SK-N-SH (cell line): Measurements from ENCODE around the gene MFAP1. TPM values are rescaled to one million over a fixed set of nuclear protein-coding genes. Genes with fewer than 3 reads are reported as not detected.

Source experiments
- CTCF ChIA-PET: fragments of 300-600, 350-600 bp; formaldehyde crosslinking; extraction: SDS; loops from one replicate; lab custom pipeline; 2021; lab: Yijun Ruan, JAX
- POLR2A ChIA-PET: fragments of 350-600 bp; sonication (Branson Sonifier 250); formaldehyde crosslinking; extraction: SDS; loops from one replicate; lab custom pipeline; 2020; ENCODE audit warnings: antibody characterized with exemption, inconsistent platforms; lab: Yijun Ruan, JAX
- DNase-seq: peaks from one replicate; pipeline ENCODE4 v3.0.0; 2012
- H2AFZ ChIP-seq: fragments of 200-600 bp; sonication (generic); 2 replicates; pipeline ENCODE4 v1.8.1; 2016; ENCODE audit warnings: antibody characterized with exemption, mild to moderate bottlenecking, low read depth
- H3F3A ChIP-seq: fragments of 200-600 bp; sonication (generic); replicated peaks from 2 replicates; pipeline ENCODE3; 2016; ENCODE audit warnings: antibody characterized with exemption, mild to moderate bottlenecking; ENCODE audit not compliant: insufficient read depth
- H3K27ac ChIP-seq, 2 experiments: fragments of 200-500 bp in 1 of 2; fragments of 200-600 bp in 1 of 2; sonication (Bioruptor generic) in 1 of 2; sonication (generic), shearing (Covaris generic) in 1 of 2; 2 replicates each; pipeline versions ENCODE4 v1.5.1 to v1.6.1; 2014 to 2016; ENCODE audit warnings: low read depth in 2 of 2, inconsistent platforms in 1 of 2, low read length in 1 of 2, mild to moderate bottlenecking in 1 of 2, mixed read lengths in 1 of 2
- H3K27me3 ChIP-seq: fragments of 200-600 bp; sonication (generic), shearing (Covaris generic); 2 replicates; pipeline ENCODE4 v1.6.1; 2016; ENCODE audit warnings: mixed run types; ENCODE audit not compliant: insufficient read depth
- H3K36me3 ChIP-seq, 2 experiments: fragments of 200-500 bp in 1 of 2; fragments of 200-600 bp in 1 of 2; sonication (Bioruptor generic) in 1 of 2; sonication (generic) in 1 of 2; replicated peaks in 1 of 2; 2 replicates each; pipeline versions ENCODE3 to v1.5.1; 2014 to 2016; ENCODE audit warnings: low read length in 1 of 2, mild to moderate bottlenecking in 1 of 2; ENCODE audit not compliant: insufficient read depth in 2 of 2, control insufficient read depth in 1 of 2
- H3K4me1 ChIP-seq, 2 experiments: fragments of 200-500 bp in 1 of 2; fragments of 200-600 bp in 1 of 2; sonication (Bioruptor generic) in 1 of 2; sonication (generic), shearing (Covaris generic) in 1 of 2; 2 replicates each; pipeline versions ENCODE4 v1.5.1 to v1.6.1; 2014 to 2016; ENCODE audit warnings: low read depth in 1 of 2, low read length in 1 of 2, mixed run types in 1 of 2; ENCODE audit not compliant: insufficient read depth in 2 of 2, control insufficient read depth in 1 of 2
- H3K4me2 ChIP-seq: fragments of 200-600 bp; sonication (generic), shearing (Covaris generic); 2 replicates; pipeline ENCODE4 v1.6.1; 2017; ENCODE audit warnings: mixed run types
- H3K4me3 ChIP-seq, 2 experiments: fragments of 200-500 bp in 1 of 2; fragments of 200-600 bp in 1 of 2; sonication (Bioruptor generic) in 1 of 2; sonication (generic), shearing (Covaris generic) in 1 of 2; 2 replicates each; pipeline versions ENCODE4 v1.5.1 to v1.8.1; 2014 to 2016; ENCODE audit warnings: low read depth in 2 of 2, inconsistent platforms in 1 of 2, low read length in 1 of 2, mild to moderate bottlenecking in 1 of 2, mixed read lengths in 1 of 2, moderate library complexity in 1 of 2
- H3K79me2 ChIP-seq: fragments of 200-600 bp; sonication (generic); 2 replicates; pipeline ENCODE4 v1.8.1; 2017; ENCODE audit warnings: mild to moderate bottlenecking; ENCODE audit not compliant: insufficient read depth
- H3K9ac ChIP-seq: fragments of 200-600 bp; sonication (generic); 2 replicates; pipeline ENCODE4 v1.6.1; 2017; ENCODE audit warnings: mixed run types
- H3K9me2 ChIP-seq: fragments of 200-600 bp; sonication (generic); 2 replicates; pipeline ENCODE4 v1.6.1; 2017; ENCODE audit warnings: mixed run types
- H3K9me3 ChIP-seq: fragments of 200-600 bp; sonication (generic); 2 replicates; pipeline ENCODE4 v1.6.1; 2017; ENCODE audit warnings: mixed run types, mild to moderate bottlenecking, moderate library complexity
- H4K20me1 ChIP-seq: fragments of 200-600 bp; sonication (generic); 2 replicates; pipeline ENCODE4 v1.6.1; 2017; ENCODE audit warnings: mild to moderate bottlenecking, mixed run types; ENCODE audit not compliant: insufficient read depth
- CHD2 ChIP-seq: fragments of 150-350 bp; IDR thresholded peaks from 2 replicates; pipeline ENCODE4 v1.6.1; 2018; ENCODE audit warnings: low read length; ENCODE audit not compliant: partially characterized antibody
- EP300 ChIP-seq, 2 experiments: IDR thresholded peaks; 2 replicates each; pipeline versions ENCODE4 v1.4.0 to v1.6.1; 2012; ENCODE audit warnings: borderline replicate concordance in 1 of 2, low read depth in 1 of 2, low read length in 1 of 2
- EZH2phosphoT487 ChIP-seq: fragments of 200-600 bp; sonication (generic); IDR thresholded peaks from 2 replicates; pipeline ENCODE4 v1.6.1; 2017; ENCODE audit warnings: low read depth, mixed run types, mild to moderate bottlenecking, antibody characterized with exemption, moderate library complexity, borderline replicate concordance
- FOXJ3 ChIP-seq: sonication (generic); formaldehyde crosslinking; IDR thresholded peaks from 2 replicates; pipeline ENCODE4 v1.5.1; 2020; ENCODE audit warnings: mild to moderate bottlenecking, missing genetic modification reagents
- GATA2 ChIP-seq: sonication (generic); formaldehyde crosslinking; IDR thresholded peaks from 2 replicates; pipeline ENCODE4 v1.5.0; 2020; ENCODE audit warnings: mild to moderate bottlenecking, missing genetic modification reagents
- MEF2A ChIP-seq: IDR thresholded peaks from 2 replicates; pipeline ENCODE4 v1.4.0; 2012; ENCODE audit warnings: low read depth, borderline replicate concordance
- MXI1 ChIP-seq: IDR thresholded peaks from 2 replicates; pipeline ENCODE4 v1.6.1; 2012; ENCODE audit warnings: mild to moderate bottlenecking, low read depth, low read length, improper control_type of control experiment
- NRF1 ChIP-seq: IDR thresholded peaks from 2 replicates; pipeline ENCODE4 v1.6.1; 2012; ENCODE audit warnings: low read depth, mild to moderate bottlenecking, low read length
- POLR2AphosphoS5 ChIP-seq: IDR thresholded peaks from 2 replicates; pipeline ENCODE4 v1.6.1; 2012; ENCODE audit warnings: low read depth, low read length
- RAD21 ChIP-seq: IDR thresholded peaks from 2 replicates; pipeline ENCODE4 v1.6.1; 2012; ENCODE audit warnings: mild to moderate bottlenecking, low read length
- RFX5 ChIP-seq: IDR thresholded peaks from 2 replicates; pipeline ENCODE4 v1.6.1; 2012; ENCODE audit warnings: mild to moderate bottlenecking, improper control_type of control experiment, low read length
- RXRA ChIP-seq: IDR thresholded peaks from 2 replicates; pipeline ENCODE4 v1.4.0; 2012; ENCODE audit warnings: low read depth, mild to moderate bottlenecking, borderline replicate concordance
- TAF1 ChIP-seq: IDR thresholded peaks from 2 replicates; pipeline ENCODE4 v1.6.1; 2012; ENCODE audit warnings: low read depth, mild to moderate bottlenecking, low read length, moderate library complexity, borderline replicate concordance
- TEAD4 ChIP-seq: IDR thresholded peaks from 2 replicates; pipeline ENCODE4 v1.4.0; 2012; ENCODE audit warnings: mild to moderate bottlenecking, borderline replicate concordance; ENCODE audit not compliant: insufficient read depth
- YY1 ChIP-seq: IDR thresholded peaks from 2 replicates; pipeline ENCODE4 v1.4.0; 2012; ENCODE audit warnings: low read depth, mild to moderate bottlenecking
- WGBS: methylation state at CpG from one replicate; pipeline ENCODE4 v1.1.6; 2017; ENCODE audit warnings: low lambda C conversion rate; 5-methylcytosine and 5-hydroxymethylcytosine counted together
- polyA plus RNA-seq, 3 experiments: library from polyadenylated mRNA; depleted of rRNA; stranded (reverse); fragments of >200 nt; gene quantifications; 2 replicates each; pipeline ENCODE4 v1.2.3, GENCODE V29; 2012
- TF ChIP-seq, protein P1 (sequence below): IDR thresholded peaks from 2 replicates; pipeline ENCODE4 v1.4.0; 2012; ENCODE audit warnings: low read depth, borderline replicate concordance
- TF ChIP-seq, protein P2 (sequence below): fragments of 150-350 bp; IDR thresholded peaks from 2 replicates; pipeline ENCODE4 v1.6.1; 2017; ENCODE audit warnings: antibody characterized with exemption, low read length, low read depth, borderline replicate concordance
- TF ChIP-seq, protein P3 (sequence below): IDR thresholded peaks from 2 replicates; pipeline ENCODE4 v1.4.0; 2012; ENCODE audit warnings: low read depth, borderline replicate concordance
- TF ChIP-seq, protein P4 (sequence below): IDR thresholded peaks from 2 replicates; pipeline ENCODE4 v1.4.0; 2012; ENCODE audit warnings: low read depth
- TF ChIP-seq, protein P5 (sequence below): fragments of 150-350 bp; IDR thresholded peaks from 2 replicates; pipeline ENCODE4 v1.6.1; 2016; ENCODE audit warnings: mild to moderate bottlenecking, low read depth, low read length

Gene MFAP1
- polyA plus RNA-seq, 1 of the 3 experiments (the other 2 are of a cell fraction), result 16.5 TPM

DNA sequence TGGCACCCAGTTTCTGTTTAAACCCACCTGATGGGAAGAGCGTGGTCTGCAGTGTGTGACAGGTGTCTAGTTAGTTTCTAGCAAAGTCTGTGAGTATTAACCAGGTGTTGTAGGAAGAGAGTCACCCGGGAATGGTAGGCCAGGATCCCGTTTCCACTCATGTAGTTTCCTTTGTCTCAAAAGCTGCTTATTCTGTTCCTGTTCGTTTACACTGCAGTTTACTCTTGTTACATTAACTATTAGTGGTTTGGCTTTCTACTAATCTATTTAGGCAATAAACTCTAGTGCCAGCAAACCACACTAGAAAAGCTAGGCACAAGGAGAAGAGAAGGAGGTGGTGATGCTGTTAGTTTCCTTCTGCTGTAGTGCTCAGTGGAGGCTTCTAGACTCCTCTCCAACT is 35.1 kb upstream of the MFAP1 start:
- Histone ChIP-seq H3K9me3 (no peaks in the 10 kb centered on the region), H3K9ac (no peak overlapping the region), H3K27ac (no peak overlapping the region), H3K36me3 (peaks cover 10 to 28% of the 10 kb centered on the region in 2 experiments), H3K79me2 (no peaks in the 10 kb centered on the region), H3F3A (peaks cover 16% of the 10 kb centered on the region), H3K4me1 (no peaks in the 10 kb centered on the region), H2AFZ (no peak overlapping the region), H4K20me1 (no peaks in the 10 kb centered on the region), H3K4me2 (no peak overlapping the region), H3K9me2 (no peaks in the 10 kb centered on the region)
- POLR2A ChIA-PET, result no interaction called here
- 96% methylated on average over 4 of the region's 4 CpGs for WGBS
- no peak for DNase-seq
- TF ChIP-seq RXRA, result no peak
- TF ChIP-seq EP300 (IDR thresholded peaks at IDR 0.05; ENCODE audit: borderline replicate concordance in 1 of 2, low read depth in 1 of 2, low read length in 1 of 2), result no peak
- TF ChIP-seq TEAD4, result no peak
- TF ChIP-seq RAD21, result no peak
- TF ChIP-seq GATA2 (CRISPR knock-in tag), result no peak
- no peak for TF ChIP-seq YY1
- TF ChIP-seq NRF1, result no peak
- TF ChIP-seq, protein P1, sequence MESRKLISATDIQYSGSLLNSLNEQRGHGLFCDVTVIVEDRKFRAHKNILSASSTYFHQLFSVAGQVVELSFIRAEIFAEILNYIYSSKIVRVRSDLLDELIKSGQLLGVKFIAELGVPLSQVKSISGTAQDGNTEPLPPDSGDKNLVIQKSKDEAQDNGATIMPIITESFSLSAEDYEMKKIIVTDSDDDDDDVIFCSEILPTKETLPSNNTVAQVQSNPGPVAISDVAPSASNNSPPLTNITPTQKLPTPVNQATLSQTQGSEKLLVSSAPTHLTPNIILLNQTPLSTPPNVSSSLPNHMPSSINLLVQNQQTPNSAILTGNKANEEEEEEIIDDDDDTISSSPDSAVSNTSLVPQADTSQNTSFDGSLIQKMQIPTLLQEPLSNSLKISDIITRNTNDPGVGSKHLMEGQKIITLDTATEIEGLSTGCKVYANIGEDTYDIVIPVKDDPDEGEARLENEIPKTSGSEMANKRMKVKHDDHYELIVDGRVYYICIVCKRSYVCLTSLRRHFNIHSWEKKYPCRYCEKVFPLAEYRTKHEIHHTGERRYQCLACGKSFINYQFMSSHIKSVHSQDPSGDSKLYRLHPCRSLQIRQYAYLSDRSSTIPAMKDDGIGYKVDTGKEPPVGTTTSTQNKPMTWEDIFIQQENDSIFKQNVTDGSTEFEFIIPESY, result no peak
- no peak for TF ChIP-seq EZH2phosphoT487
- TF ChIP-seq RFX5, result no peak
- TF ChIP-seq, protein P2, sequence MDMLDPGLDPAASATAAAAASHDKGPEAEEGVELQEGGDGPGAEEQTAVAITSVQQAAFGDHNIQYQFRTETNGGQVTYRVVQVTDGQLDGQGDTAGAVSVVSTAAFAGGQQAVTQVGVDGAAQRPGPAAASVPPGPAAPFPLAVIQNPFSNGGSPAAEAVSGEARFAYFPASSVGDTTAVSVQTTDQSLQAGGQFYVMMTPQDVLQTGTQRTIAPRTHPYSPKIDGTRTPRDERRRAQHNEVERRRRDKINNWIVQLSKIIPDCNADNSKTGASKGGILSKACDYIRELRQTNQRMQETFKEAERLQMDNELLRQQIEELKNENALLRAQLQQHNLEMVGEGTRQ, result no peak
- TF ChIP-seq, protein P3, sequence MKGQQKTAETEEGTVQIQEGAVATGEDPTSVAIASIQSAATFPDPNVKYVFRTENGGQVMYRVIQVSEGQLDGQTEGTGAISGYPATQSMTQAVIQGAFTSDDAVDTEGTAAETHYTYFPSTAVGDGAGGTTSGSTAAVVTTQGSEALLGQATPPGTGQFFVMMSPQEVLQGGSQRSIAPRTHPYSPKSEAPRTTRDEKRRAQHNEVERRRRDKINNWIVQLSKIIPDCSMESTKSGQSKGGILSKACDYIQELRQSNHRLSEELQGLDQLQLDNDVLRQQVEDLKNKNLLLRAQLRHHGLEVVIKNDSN, result no peak
- no peak for TF ChIP-seq MXI1
- no peak for TF ChIP-seq CHD2
- TF ChIP-seq FOXJ3, result no peak
- TF ChIP-seq, protein P4, sequence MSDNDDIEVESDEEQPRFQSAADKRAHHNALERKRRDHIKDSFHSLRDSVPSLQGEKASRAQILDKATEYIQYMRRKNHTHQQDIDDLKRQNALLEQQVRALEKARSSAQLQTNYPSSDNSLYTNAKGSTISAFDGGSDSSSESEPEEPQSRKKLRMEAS, result no peak
- TF ChIP-seq TAF1, result no peak
- TF ChIP-seq POLR2AphosphoS5, result no peak
- no peak for TF ChIP-seq MEF2A
- TF ChIP-seq, protein P5, sequence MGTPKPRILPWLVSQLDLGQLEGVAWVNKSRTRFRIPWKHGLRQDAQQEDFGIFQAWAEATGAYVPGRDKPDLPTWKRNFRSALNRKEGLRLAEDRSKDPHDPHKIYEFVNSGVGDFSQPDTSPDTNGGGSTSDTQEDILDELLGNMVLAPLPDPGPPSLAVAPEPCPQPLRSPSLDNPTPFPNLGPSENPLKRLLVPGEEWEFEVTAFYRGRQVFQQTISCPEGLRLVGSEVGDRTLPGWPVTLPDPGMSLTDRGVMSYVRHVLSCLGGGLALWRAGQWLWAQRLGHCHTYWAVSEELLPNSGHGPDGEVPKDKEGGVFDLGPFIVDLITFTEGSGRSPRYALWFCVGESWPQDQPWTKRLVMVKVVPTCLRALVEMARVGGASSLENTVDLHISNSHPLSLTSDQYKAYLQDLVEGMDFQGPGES, result no peak
- TF ChIP-seq, all 33 proteins: peak for 0
- Histone ChIP-seq H3K4me3 (no peak overlapping the region), H3K27me3 (no peaks in the 10 kb centered on the region)
- CTCF ChIA-PET, result interaction anchor here (0.5 to 1.1 kb wide), 3 partner anchors 13 to 642 kb away, joined by 3 read pairs; no protein-coding TSS in a partner anchor
